SK-N-SH treated with all-trans-retinoic acid at 6 μM for 48 hours (cell line): ENCODE results near the gene NAALADL2.
"Not testable (repeated sequence)": the region's sequence is repeated elsewhere in the genome, so short reads cannot be mapped to it uniquely, and the experiment has no call there.

ENCODE experiments used
- ATAC-seq: fragments of 200-7000 bp; cut with Tn5 transposase; 3 replicates; pipeline ENCODE4 v1.9.1; 2020; ENCODE audit warnings: mild to moderate bottlenecking, moderate library complexity
- ARNTL ChIP-seq: fragments of 450-650 bp; formaldehyde crosslinking; IDR thresholded peaks from 2 replicates; pipeline ENCODE4 v1.5.0; 2020; ENCODE audit warnings: low read depth, mild to moderate bottlenecking, moderate library complexity, borderline replicate concordance
- BACH2 ChIP-seq: fragments of 250-450 bp; sonication (Bioruptor Pico); IDR thresholded peaks from 2 replicates; pipeline ENCODE4 v1.9.0; 2021; ENCODE audit warnings: mild to moderate bottlenecking, borderline replicate concordance
- CREB5 ChIP-seq: fragments of 250-450 bp; sonication (Bioruptor Pico); IDR thresholded peaks from 2 replicates; pipeline ENCODE4 v1.5.1; 2020; ENCODE audit warnings: low read depth, mild to moderate bottlenecking, moderate library complexity
- CSDC2 ChIP-seq: fragments of 250-450 bp; sonication (Bioruptor Pico); IDR thresholded peaks from 2 replicates; pipeline ENCODE4 v1.5.0; 2020; ENCODE audit warnings: mild to moderate bottlenecking, moderate library complexity
- CSRNP3 ChIP-seq: fragments of 250-450 bp; sonication (Bioruptor Pico); IDR thresholded peaks from 2 replicates; pipeline ENCODE4 v1.5.1; 2021; ENCODE audit warnings: mild to moderate bottlenecking, moderate library complexity
- GLIS3 ChIP-seq: fragments of 250-450 bp; sonication (Bioruptor Pico); IDR thresholded peaks from 2 replicates; pipeline ENCODE4 v1.5.0; 2020; ENCODE audit warnings: mild to moderate bottlenecking, moderate library complexity
- ISL1 ChIP-seq: fragments of 250-450 bp; sonication (Bioruptor Pico); IDR thresholded peaks from 2 replicates; pipeline ENCODE4 v2.1.2; 2022; ENCODE audit warnings: mild to moderate bottlenecking, moderate library complexity
- OSR1 ChIP-seq: fragments of 250-450 bp; sonication (Bioruptor Pico); IDR thresholded peaks from 2 replicates; pipeline ENCODE4 v1.8.0; 2022; ENCODE audit warnings: moderate library complexity, mild to moderate bottlenecking, inconsistent platforms
- PATZ1 ChIP-seq: fragments of 250-450 bp; sonication (Bioruptor Pico); IDR thresholded peaks from 2 replicates; pipeline ENCODE4 v1.8.0; 2020; ENCODE audit warnings: mild to moderate bottlenecking, moderate library complexity, borderline replicate concordance
- SNAI2 ChIP-seq: fragments of 250-450 bp; sonication (Bioruptor Pico); IDR thresholded peaks from 2 replicates; pipeline ENCODE4 v1.5.0; 2020; ENCODE audit warnings: mild to moderate bottlenecking, moderate library complexity
- TCF4 ChIP-seq: fragments of 250-450 bp; sonication (Bioruptor Pico); IDR thresholded peaks from 2 replicates; pipeline ENCODE4 v1.8.0; 2021; ENCODE audit warnings: mild to moderate bottlenecking, moderate library complexity, borderline replicate concordance
- TOX ChIP-seq: fragments of 250-450 bp; sonication (Bioruptor Pico); IDR thresholded peaks from 2 replicates; pipeline ENCODE4 v1.8.0; 2021; ENCODE audit warnings: mild to moderate bottlenecking, moderate library complexity, borderline replicate concordance
- TSHZ2 ChIP-seq: fragments of 250-450 bp; sonication (Bioruptor Pico); IDR thresholded peaks from 2 replicates; pipeline ENCODE4 v1.5.0; 2020; ENCODE audit warnings: mild to moderate bottlenecking, moderate library complexity
- ZC3H10 ChIP-seq: fragments of 250-450 bp; sonication (Bioruptor Pico); IDR thresholded peaks from 2 replicates; pipeline ENCODE4 v1.5.1; 2021; ENCODE audit warnings: mild to moderate bottlenecking, moderate library complexity
- ZFP3 ChIP-seq: fragments of 250-450 bp; sonication (Bioruptor Pico); IDR thresholded peaks from 2 replicates; pipeline ENCODE4 v1.5.0; 2020; ENCODE audit warnings: mild to moderate bottlenecking, moderate library complexity
- ZFP30 ChIP-seq: fragments of 450-650 bp; formaldehyde crosslinking; IDR thresholded peaks from 2 replicates; pipeline ENCODE4 v1.5.0; 2022; ENCODE audit warnings: mild to moderate bottlenecking, moderate library complexity
- ZNF565 ChIP-seq: fragments of 450-650 bp; formaldehyde crosslinking; conservative IDR thresholded peaks from 2 replicates; pipeline ENCODE4 v1.5.0; 2020; ENCODE audit warnings: low read depth, mild to moderate bottlenecking, moderate library complexity
- ZNF70 ChIP-seq: fragments of 450-650 bp; formaldehyde crosslinking; IDR thresholded peaks from 2 replicates; pipeline ENCODE4 v1.5.0; 2020; ENCODE audit warnings: mild to moderate bottlenecking, moderate library complexity
- ZNF8 ChIP-seq: fragments of 450-650 bp; formaldehyde crosslinking; IDR thresholded peaks from 2 replicates; pipeline ENCODE4 v1.5.0; 2020; ENCODE audit warnings: mild to moderate bottlenecking, moderate library complexity

Gene NAALADL2

GRCh38 chr3:175526609-175527280 is 667.6 kb downstream of the NAALADL2 start:
- TF ChIP-seq ZC3H10 (CRISPR knock-in tag): no peak
- no peak for TF ChIP-seq ISL1 (CRISPR knock-in tag)
- no peak for TF ChIP-seq GLIS3 (CRISPR knock-in tag)
- TF ChIP-seq ZFP30: no peak
- TF ChIP-seq TCF4 (CRISPR knock-in tag): no peak
- no peak for TF ChIP-seq PATZ1
- TF ChIP-seq CREB5: no peak
- no peak for TF ChIP-seq ZNF8
- no peak for TF ChIP-seq ZFP3 (CRISPR knock-in tag)
- no peak for TF ChIP-seq SNAI2 (CRISPR knock-in tag)
- TF ChIP-seq CSRNP3 (CRISPR knock-in tag): no peak
- TF ChIP-seq ZNF70 (CRISPR knock-in tag): no peak
- no peak for TF ChIP-seq TOX
- TF ChIP-seq ARNTL (CRISPR knock-in tag): no peak
- TF ChIP-seq, all 23 proteins: peak for 0
- no peak for ATAC-seq

- ATAC-seq: not testable (repeated sequence)
Measured at GRCh38 chr3:175528693-175529092, 669.6 kb downstream of the NAALADL2 start.

GRCh38 chr3:175535351-175535750 is 676.2 kb downstream of the NAALADL2 start:
- TF ChIP-seq CSRNP3 (CRISPR knock-in tag) (no peak), TCF4 (CRISPR knock-in tag) (no peak), BACH2 (CRISPR knock-in tag) (no peak), CSDC2 (CRISPR knock-in tag) (no peak), ZNF565 (CRISPR knock-in tag) (no peak), ZFP3 (CRISPR knock-in tag) (no peak)
- ATAC-seq: no peak

GRCh38 chr3:175546115-175546514 is 687.0 kb downstream of the NAALADL2 start:
- ATAC-seq: no peak
- no peak for TF ChIP-seq ZNF8
- no peak for TF ChIP-seq ZC3H10 (CRISPR knock-in tag)
- no peak for TF ChIP-seq CSDC2 (CRISPR knock-in tag)

- no peak for TF ChIP-seq TSHZ2 (CRISPR knock-in tag)
- no peak for TF ChIP-seq SNAI2 (CRISPR knock-in tag)
- no peak for TF ChIP-seq ZNF565 (CRISPR knock-in tag)
- TF ChIP-seq BACH2 (CRISPR knock-in tag): no peak
- no peak for TF ChIP-seq GLIS3 (CRISPR knock-in tag)
- no peak for TF ChIP-seq ZC3H10 (CRISPR knock-in tag)
- TF ChIP-seq CSDC2 (CRISPR knock-in tag): no peak
- TF ChIP-seq OSR1: no peak
- TF ChIP-seq TCF4 (CRISPR knock-in tag): no peak
- no peak for TF ChIP-seq ZNF8
- no peak for TF ChIP-seq ZNF70 (CRISPR knock-in tag)
- TF ChIP-seq CSRNP3 (CRISPR knock-in tag): no peak
- TF ChIP-seq ISL1 (CRISPR knock-in tag): no peak
Measured at GRCh38 chr3:175552929-175553328, 693.8 kb downstream of the NAALADL2 start.

More at GRCh38 chr3:175552929-175553328, 693.8 kb downstream of the NAALADL2 start:
- ATAC-seq: no peak
